ENCODE results near the gene ERVK3-1.
"Not testable (repeated sequence)": the region's sequence is repeated elsewhere in the genome, so short reads cannot be mapped to it uniquely, and the experiment has no call there.

Gene ERVK3-1

DNA sequence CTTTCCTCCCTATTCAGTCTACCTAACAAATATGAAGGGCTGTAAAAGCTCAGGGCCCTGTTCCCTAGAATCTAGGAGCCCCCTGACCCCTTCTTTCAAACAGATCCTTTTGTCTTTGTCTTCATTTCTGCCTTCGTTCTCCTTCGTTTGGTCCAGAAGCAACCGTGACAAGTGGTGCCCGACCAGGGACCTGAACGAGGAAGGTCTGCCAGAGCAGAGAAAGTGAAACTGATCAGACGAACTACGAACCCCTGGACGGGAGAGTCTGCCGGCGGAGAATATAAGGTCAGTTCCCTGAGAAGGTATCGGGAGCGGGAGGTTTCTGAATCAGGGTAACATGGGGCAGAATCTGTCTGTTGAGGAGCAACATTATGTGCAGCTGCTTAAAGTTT lies 751 bp downstream of the ERVK3-1 start:
- DNase-seq = no peak

DNA sequence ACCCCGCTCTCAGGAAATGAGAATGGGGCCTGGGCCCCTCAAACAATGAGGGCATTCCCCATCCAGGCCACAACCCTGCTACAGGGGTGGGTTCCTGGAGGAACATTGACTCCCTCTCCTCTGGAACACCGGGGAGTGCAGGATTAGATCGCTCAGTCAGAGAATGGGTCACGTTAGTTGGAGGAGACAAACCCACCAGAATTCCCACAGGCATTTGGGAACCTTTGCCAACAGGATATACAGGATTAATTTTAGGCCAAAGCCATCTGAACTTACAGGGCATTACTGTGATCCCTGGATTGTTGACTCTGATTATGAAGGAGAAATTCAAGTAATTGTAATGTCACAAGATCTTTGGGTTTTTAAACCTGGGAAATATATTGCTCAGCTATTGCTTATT lies 2.6 kb downstream of the ERVK3-1 start:
- DNase-seq = no peak

DNA sequence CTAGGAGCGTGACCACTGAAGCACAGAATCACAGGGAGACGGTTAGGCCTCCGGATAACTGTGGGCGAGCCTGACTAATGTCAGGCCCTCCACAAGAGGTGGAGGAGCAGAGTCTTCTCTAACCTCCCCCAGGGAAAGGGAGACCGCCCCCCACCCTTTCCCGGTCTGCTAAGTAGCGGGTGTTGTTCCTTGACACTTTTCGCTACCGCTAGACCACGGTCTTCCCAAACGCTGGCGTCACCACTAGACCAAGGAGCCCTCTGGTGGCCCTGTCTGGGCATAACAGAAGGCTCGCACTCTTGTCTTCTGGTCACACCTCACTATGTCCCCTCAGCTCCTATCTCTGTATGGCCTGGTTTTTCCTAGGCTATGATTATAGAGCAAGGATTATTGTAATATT lies 5.5 kb downstream of the ERVK3-1 start:
- DNase-seq = not testable (repeated sequence)

- no peak for DNase-seq
Measured at GRCh38 chr19:58311345-58311865, 6.2 kb downstream of the ERVK3-1 start.

DNA sequence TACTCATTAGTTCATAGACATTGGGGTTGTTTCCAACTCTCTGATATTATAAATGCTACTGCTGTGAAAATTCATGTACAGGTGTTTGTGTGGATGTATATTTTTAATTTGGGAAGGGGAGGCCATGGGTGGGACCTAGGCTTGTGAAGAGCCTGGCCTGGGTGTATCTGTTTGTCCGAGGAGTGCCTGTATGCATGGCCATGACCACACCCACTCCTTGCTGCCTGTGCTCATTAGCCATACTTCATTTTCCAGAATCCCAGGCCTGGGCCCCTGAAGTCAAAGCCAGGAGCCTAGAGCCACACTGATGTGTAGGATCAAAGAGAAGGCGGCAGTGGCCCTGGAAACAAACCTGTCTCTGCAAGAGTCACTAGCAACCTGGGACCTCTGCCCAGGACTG lies 10.4 kb downstream of the ERVK3-1 start:
- DNase-seq = no peak

GRCh38 chr19:58317476-58318072 lies 12.4 kb downstream of the ERVK3-1 start:
- DNase-seq = no peak

GRCh38 chr19:58318297-58318696 lies 13.1 kb downstream of the ERVK3-1 start:
- no peak for DNase-seq

GRCh38 chr19:58319241-58319640 lies 14.1 kb downstream of the ERVK3-1 start:
- no peak for DNase-seq

- peak; percentile 7 for DNase-seq
Measured at GRCh38 chr19:58325311-58326022, 20.3 kb downstream of the ERVK3-1 start.

DNA sequence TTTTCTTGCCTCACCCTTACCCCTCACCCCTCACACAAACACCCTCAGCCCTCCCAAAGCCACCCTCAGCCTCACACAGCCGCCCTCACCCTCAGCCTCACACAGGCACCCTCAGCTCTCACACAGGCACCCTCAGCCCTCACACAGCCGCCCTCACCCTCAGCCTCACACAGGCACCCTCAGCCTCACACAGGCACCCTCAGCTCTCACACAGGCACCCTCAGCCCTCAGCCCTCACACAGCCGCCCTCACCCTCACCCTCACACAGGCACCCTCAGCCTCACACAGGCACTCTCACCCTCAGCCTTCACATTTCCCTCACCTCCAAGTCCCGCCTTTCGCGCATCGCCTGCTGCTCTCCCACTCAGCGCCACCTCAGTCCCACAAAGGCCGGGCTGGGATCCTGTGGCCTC lies 21.3 kb downstream of the ERVK3-1 start:
- no peak for DNase-seq

- peak; percentile 89 for DNase-seq
Measured at GRCh38 chr19:58326914-58327726, 21.9 kb downstream of the ERVK3-1 start, which contains the start of gene ZSCAN22. Gene ZSCAN22, plus strand, starts transcription at chr19:58326994. Its CDS starts 7,809 bp downstream, at chr19:58334803.

- DNase-seq = no peak
Measured at GRCh38 chr19:58328999-58329398, 23.8 kb downstream of the ERVK3-1 start.

DNA sequence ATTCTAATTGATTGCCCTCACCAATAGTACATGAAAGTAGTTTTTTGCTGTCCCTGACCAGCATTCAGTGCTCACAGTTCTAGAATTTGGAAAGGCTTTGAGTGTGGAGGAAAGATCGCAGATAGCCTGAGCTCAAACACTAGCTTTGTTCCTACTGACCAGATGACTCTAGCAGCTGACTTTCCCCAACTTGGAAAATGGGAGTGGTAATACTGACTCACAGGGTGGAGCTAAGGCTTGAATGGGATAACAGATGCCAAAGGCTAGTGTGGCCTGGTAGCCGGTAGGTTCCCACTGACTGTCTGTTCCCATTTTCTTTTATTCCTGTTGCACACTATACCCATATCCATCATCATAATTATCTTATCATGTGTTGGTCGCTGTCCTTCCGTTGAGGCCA lies 25.3 kb downstream of the ERVK3-1 start:
- no peak for DNase-seq

DNA sequence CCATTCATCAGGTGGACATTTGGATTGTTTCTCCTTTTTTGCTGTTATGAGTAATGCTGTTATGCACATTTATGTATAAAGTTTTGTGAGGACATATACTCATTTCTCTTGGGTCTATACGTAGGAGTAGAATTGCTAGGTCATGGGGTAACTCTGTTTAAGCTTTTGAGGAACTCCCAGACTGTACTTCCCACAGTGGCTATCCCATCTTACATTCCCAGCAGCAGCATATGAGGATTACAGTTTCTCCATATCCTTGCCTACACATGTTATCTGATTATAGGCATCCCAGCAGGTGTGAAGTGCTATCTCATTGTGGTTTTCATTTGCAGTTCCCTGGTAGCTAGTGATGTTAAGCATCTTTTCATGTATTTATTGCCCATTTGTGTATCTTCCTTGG lies 27.5 kb downstream of the ERVK3-1 start:
- DNase-seq = no peak

- DNase-seq = no peak
Measured at GRCh38 chr19:58334691-58335249, 29.6 kb downstream of the ERVK3-1 start.

DNA sequence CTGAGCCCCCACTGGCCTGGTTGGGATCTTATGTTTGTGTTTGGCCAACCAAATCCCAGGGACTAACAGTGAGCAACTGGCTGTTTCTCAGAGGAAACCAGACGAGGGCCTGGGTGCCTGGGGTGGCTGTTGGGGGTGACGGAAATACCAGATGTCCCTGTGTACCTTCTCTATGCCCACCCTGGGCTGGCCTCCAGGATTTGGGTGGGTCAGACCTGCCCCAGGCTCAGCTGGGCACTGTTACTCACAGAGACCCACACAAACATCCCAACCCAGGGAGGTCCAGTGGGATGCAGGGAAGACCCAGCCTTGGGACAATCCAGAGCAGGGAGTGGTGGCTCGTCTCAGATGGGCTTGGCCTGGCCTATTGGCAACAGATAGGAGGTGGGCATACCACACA lies 30.5 kb downstream of the ERVK3-1 start:
- DNase-seq = no peak

DNA sequence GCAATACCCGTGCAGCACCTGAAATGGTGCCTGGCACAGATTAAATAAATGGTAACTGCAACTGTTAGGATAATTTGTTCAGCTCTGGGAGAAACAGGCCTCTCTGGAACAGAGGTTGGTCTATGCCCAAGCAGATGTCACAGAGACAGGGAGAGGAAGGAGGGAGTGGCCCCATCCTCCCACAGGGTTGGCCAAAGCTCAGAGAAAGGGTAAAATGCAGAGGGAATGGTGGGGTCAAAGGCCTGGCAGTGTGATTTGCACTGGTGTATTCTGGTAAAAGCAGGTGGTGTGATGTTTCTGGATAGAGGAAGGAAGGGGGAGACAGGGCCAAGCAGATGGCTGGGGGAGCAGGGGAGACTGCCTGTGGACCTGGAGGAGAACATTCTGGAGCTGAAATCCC lies 31.0 kb downstream of the ERVK3-1 start:
- DNase-seq = no peak

- DNase-seq = no peak
Measured at GRCh38 chr19:58336820-58337219, 31.6 kb downstream of the ERVK3-1 start.

DNA sequence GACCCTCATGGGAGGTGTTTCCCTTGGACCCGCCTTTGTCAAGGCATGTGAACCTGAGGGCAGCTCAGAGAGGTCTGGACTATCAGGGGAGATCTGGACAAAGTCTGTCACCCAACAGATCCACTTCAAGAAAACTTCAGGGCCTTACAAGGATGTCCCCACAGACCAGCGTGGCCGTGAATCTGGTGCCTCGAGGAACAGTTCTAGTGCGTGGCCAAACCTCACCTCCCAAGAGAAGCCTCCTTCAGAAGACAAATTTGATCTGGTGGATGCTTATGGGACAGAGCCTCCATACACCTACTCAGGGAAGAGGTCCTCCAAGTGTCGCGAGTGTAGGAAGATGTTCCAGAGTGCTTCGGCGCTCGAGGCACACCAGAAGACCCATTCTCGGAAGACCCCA lies 33.2 kb downstream of the ERVK3-1 start:
- no peak for DNase-seq

- no peak for DNase-seq
Measured at GRCh38 chr19:58338825-58339558, 33.8 kb downstream of the ERVK3-1 start.

DNA sequence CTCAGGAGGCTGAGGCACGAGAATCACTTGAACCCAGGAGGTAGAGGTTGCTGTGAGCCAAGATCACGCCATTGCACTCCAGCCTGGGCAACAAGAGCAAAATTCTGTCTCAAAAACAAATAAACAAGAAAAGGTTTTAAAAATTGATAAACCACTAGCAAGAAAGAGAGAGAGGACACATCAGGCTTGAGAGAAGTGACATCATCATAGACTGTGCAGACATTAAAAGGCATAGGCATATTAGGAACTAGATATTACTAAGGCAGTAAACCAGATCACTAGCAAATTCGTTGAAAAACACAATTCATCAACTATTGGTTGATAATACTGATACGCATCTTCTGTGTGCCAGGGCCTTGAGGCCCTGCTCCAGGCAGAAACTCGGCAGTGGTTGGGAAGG lies 40.4 kb downstream of the ERVK3-1 start:
- no peak for DNase-seq

All from CD4-positive, alpha-beta T cell treated with Interleukin-4 for 4 hours (primary cell).